H9 (cell line): ENCODE data around the gene NFIL3. TPM values are rescaled to one million over a fixed set of nuclear protein-coding genes. Genes with fewer than 3 reads are reported as not detected.

Source experiments
- DNase-seq: peaks from one replicate; pipeline ENCODE4 v3.0.0-alpha.2; 2017
- H2AFZ ChIP-seq: one replicate; pipeline ENCODE4 v1.6.1; 2013; ENCODE audit warnings: mild to moderate bottlenecking, low read length, control low read depth, moderate library complexity
- H2AK5ac ChIP-seq: 2 replicates; pipeline ENCODE4 v1.6.1; 2013; ENCODE audit warnings: low read length, control low read depth, mixed read lengths; ENCODE audit not compliant: insufficient read length
- H2BK120ac ChIP-seq: one replicate; pipeline ENCODE4 v1.6.1; 2013; ENCODE audit warnings: low read depth, mild to moderate bottlenecking, low read length, control low read depth, inconsistent platforms; ENCODE audit not compliant: poor library complexity, severe bottlenecking
- H2BK12ac ChIP-seq: 2 replicates; pipeline ENCODE4 v1.6.1; 2013; ENCODE audit warnings: low read length, control low read depth, mixed read lengths, low read depth; ENCODE audit not compliant: insufficient read length
- H2BK15ac ChIP-seq: 2 replicates; pipeline ENCODE4 v1.6.1; 2013; ENCODE audit warnings: low read depth, low read length, control low read depth
- H2BK20ac ChIP-seq: one replicate; pipeline ENCODE4 v1.6.1; 2013; ENCODE audit warnings: low read depth, mild to moderate bottlenecking, low read length, control low read depth, inconsistent platforms; ENCODE audit not compliant: poor library complexity, severe bottlenecking
- H2BK5ac ChIP-seq: 2 replicates; pipeline ENCODE4 v1.6.1; 2013; ENCODE audit warnings: low read length, control low read depth, mixed read lengths; ENCODE audit not compliant: insufficient read length
- H3K14ac ChIP-seq: 2 replicates; pipeline ENCODE4 v1.6.1; 2013; ENCODE audit warnings: low read length, control low read depth; ENCODE audit not compliant: insufficient read depth
- H3K18ac ChIP-seq: 2 replicates; pipeline ENCODE4 v1.6.1; 2013; ENCODE audit warnings: low read depth, mild to moderate bottlenecking, mixed read lengths, low read length, control low read depth; ENCODE audit not compliant: insufficient read length
- H3K23ac ChIP-seq: 2 replicates; pipeline ENCODE4 v1.6.1; 2013; ENCODE audit warnings: low read length, control low read depth, mixed read lengths, low read depth; ENCODE audit not compliant: insufficient read length
- H3K23me2 ChIP-seq: 2 replicates; pipeline ENCODE4 v1.6.1; 2013; ENCODE audit warnings: low read depth, mild to moderate bottlenecking, mixed read lengths, low read length, control low read depth; ENCODE audit not compliant: insufficient read length, poor library complexity, severe bottlenecking
- H3K27ac ChIP-seq: 2 replicates; pipeline ENCODE4 v1.5.1; 2013; ENCODE audit warnings: low read length, control low read depth, mixed read lengths, low read depth; ENCODE audit not compliant: insufficient read length
- H3K27me3 ChIP-seq: 2 replicates; pipeline ENCODE4 v1.6.1; 2013; ENCODE audit warnings: low read length, control low read depth, inconsistent platforms; ENCODE audit not compliant: insufficient read depth
- H3K4ac ChIP-seq: 2 replicates; pipeline ENCODE4 v1.6.1; 2013; ENCODE audit warnings: low read depth, mild to moderate bottlenecking, control low read depth, inconsistent platforms, low read length, moderate library complexity
- H3K4me1 ChIP-seq: 2 replicates; pipeline ENCODE4 v1.6.1; 2013; ENCODE audit warnings: low read length, control low read depth, inconsistent platforms; ENCODE audit not compliant: insufficient read depth
- H3K4me2 ChIP-seq: 2 replicates; pipeline ENCODE4 v1.6.1; 2013; ENCODE audit warnings: low read length, control low read depth, mixed read lengths; ENCODE audit not compliant: insufficient read length, insufficient read depth
- H3K56ac ChIP-seq: 2 replicates; pipeline ENCODE4 v1.6.1; 2013; ENCODE audit warnings: low read depth, mild to moderate bottlenecking, mixed read lengths, low read length, control low read depth; ENCODE audit not compliant: insufficient read length
- H3K79me1 ChIP-seq: 2 replicates; pipeline ENCODE4 v1.6.1; 2013; ENCODE audit warnings: low read depth, mild to moderate bottlenecking, moderate library complexity, low read length, control low read depth, inconsistent platforms; ENCODE audit not compliant: insufficient read depth, poor library complexity, severe bottlenecking
- H3K79me2 ChIP-seq: 2 replicates; pipeline ENCODE4 v1.6.1; 2013; ENCODE audit warnings: low read length, control low read depth, inconsistent platforms; ENCODE audit not compliant: insufficient read depth
- H3K9ac ChIP-seq: 2 replicates; pipeline ENCODE4 v1.6.1; 2013; ENCODE audit warnings: low read length, control low read depth, mixed read lengths; ENCODE audit not compliant: insufficient read length; ENCODE audit errors: extremely low read depth
- H3K9me3 ChIP-seq: one replicate; pipeline ENCODE4 v1.6.1; 2013; ENCODE audit warnings: low read depth, low read length, inconsistent platforms; ENCODE audit not compliant: control insufficient read depth
- H3T11ph ChIP-seq: one replicate; pipeline ENCODE4 v1.6.1; 2013; ENCODE audit warnings: mild to moderate bottlenecking, low read length, control low read depth, inconsistent platforms
- H4K20me1 ChIP-seq: one replicate; pipeline ENCODE4 v1.6.1; 2013; ENCODE audit not compliant: control insufficient read depth, insufficient read length, insufficient read depth
- H4K5ac ChIP-seq: 2 replicates; pipeline ENCODE4 v1.6.1; 2013; ENCODE audit warnings: low read depth, mild to moderate bottlenecking, mixed read lengths, low read length, control low read depth; ENCODE audit not compliant: insufficient read length
- H4K8ac ChIP-seq: replicated peaks from 2 replicates; pipeline ENCODE4 v1.6.1; 2013; ENCODE audit warnings: low read length, control low read depth, mixed read lengths, low read depth; ENCODE audit not compliant: insufficient read length
- H4K91ac ChIP-seq: 2 replicates; pipeline ENCODE4 v1.6.1; 2013; ENCODE audit warnings: low read depth, mild to moderate bottlenecking, moderate library complexity, mixed read lengths, low read length, control low read depth; ENCODE audit not compliant: insufficient read length
- H3K27ac Mint-ChIP-seq, 3 experiments: 2 replicates in 2 of 3; 3 replicates in 1 of 3; pipeline ENCODE4 v1.8.0; 2020 to 2021; ENCODE audit warnings: mixed read lengths in 3 of 3, mild to moderate bottlenecking in 1 of 3, moderate library complexity in 1 of 3
- H3K27me3 Mint-ChIP-seq: 2 replicates; pipeline ENCODE4 v1.8.0; 2021; ENCODE audit warnings: low read depth, mild to moderate bottlenecking, moderate library complexity, mixed read lengths
- H3K36me3 Mint-ChIP-seq, 3 experiments: 2 replicates in 2 of 3; 3 replicates in 1 of 3; pipeline ENCODE4 v1.8.0; 2020 to 2021; ENCODE audit warnings: low read depth in 3 of 3, mixed read lengths in 3 of 3; ENCODE audit not compliant: insufficient read depth in 1 of 3
- H3K4me1 Mint-ChIP-seq, 2 experiments: 2 replicates each; pipeline ENCODE4 v1.8.0; 2020; ENCODE audit warnings: mixed read lengths in 2 of 2
- H3K4me3 Mint-ChIP-seq, 2 experiments: 2 replicates in 1 of 2; 3 replicates in 1 of 2; pipeline ENCODE4 v1.8.0; 2020 to 2021; ENCODE audit warnings: mild to moderate bottlenecking in 2 of 2, mixed read lengths in 2 of 2, moderate library complexity in 1 of 2
- H3K9me3 Mint-ChIP-seq, 2 experiments: 2 replicates in 1 of 2; 3 replicates in 1 of 2; pipeline ENCODE4 v1.8.0; 2020; ENCODE audit warnings: mild to moderate bottlenecking in 2 of 2, mixed read lengths in 2 of 2, moderate library complexity in 1 of 2
- CTCF ChIP-seq: fragments of 200-600 bp; sonication (generic); conservative IDR thresholded peaks from 3 replicates; pipeline ENCODE4 v1.8.0; 2021; ENCODE audit warnings: antibody characterized with exemption, mild to moderate bottlenecking
- WGBS: extraction: QIAGEN DNeasy Blood & Tissue Kit; methylation state at CpG from one replicate; pipeline ENCODE4 v1.1.7; 2013; ENCODE audit warnings: missing lambda C conversion rate, low lambda C conversion rate, mixed read lengths; ENCODE audit not compliant: insufficient read length; ENCODE audit errors: extremely low coverage; 5-methylcytosine and 5-hydroxymethylcytosine counted together
- total RNA-seq: library from RNA; stranded (reverse); gene quantifications from 2 replicates; pipeline ENCODE4 v1.2.1, GENCODE V29; 2021

Gene NFIL3
- total RNA-seq, 1 experiment from 2014 or later = 8.4 TPM

GRCh38 chr9:91376239-91376638 lies 47.4 kb downstream of the NFIL3 start:
- H3K4me1 ChIP-seq = no peaks in the 10 kb centered on the region
- no peak overlapping the region for H3K4me2 ChIP-seq
- no peak overlapping the region for H4K5ac ChIP-seq
- DNase-seq = no peak
- no peak overlapping the region for H4K91ac ChIP-seq
- H3K27ac Mint-ChIP-seq = no peak overlapping the region
- H3K9me3 Mint-ChIP-seq = peaks cover 5 to 7% of the 10 kb centered on the region in 2 experiments; a peak in 2 of 5 replicates
- no peak overlapping the region for H2AK5ac ChIP-seq
- H2BK5ac ChIP-seq = no peak overlapping the region
- peaks cover 2 to 4% of the 10 kb centered on the region in 2 experiments; a peak in 3 of 4 replicates for H3K4me1 Mint-ChIP-seq
- H3K36me3 Mint-ChIP-seq = peaks cover 1 to 4% (median 3%) of the 10 kb centered on the region in 3 experiments; a peak in 3 of 7 replicates
- no peak overlapping the region for H2BK120ac ChIP-seq
- H3K27me3 ChIP-seq = no peaks in the 10 kb centered on the region
- H4K20me1 ChIP-seq = no peaks in the 10 kb centered on the region
- no peaks in the 10 kb centered on the region for H3K79me1 ChIP-seq
- no peaks in the 10 kb centered on the region for H3K23me2 ChIP-seq
- no peak for TF ChIP-seq CTCF
- no peak overlapping the region for H4K8ac ChIP-seq
- no peak overlapping the region for H3K14ac ChIP-seq
- no peaks in the 10 kb centered on the region for H3K79me2 ChIP-seq
- H2BK15ac ChIP-seq = no peak overlapping the region
- H3K4me3 Mint-ChIP-seq = no peak overlapping the region
- no peak overlapping the region for H3T11ph ChIP-seq
- no peaks in the 10 kb centered on the region for H3K9me3 ChIP-seq
- no peak overlapping the region for H3K23ac ChIP-seq
- H2AFZ ChIP-seq = no peak overlapping the region
- H2BK12ac ChIP-seq = no peak overlapping the region
- H3K56ac ChIP-seq = no peak overlapping the region
- H3K27ac ChIP-seq = no peak overlapping the region
- H3K27me3 Mint-ChIP-seq = no peaks in the 10 kb centered on the region
- no peak overlapping the region for H3K9ac ChIP-seq
- H2BK20ac ChIP-seq = no peak overlapping the region
- no peak overlapping the region for H3K4ac ChIP-seq
- no CpG with 5 or more reads among the region's 4 CpGs for WGBS
- H3K18ac ChIP-seq = no peak overlapping the region
